Fibroblast of peridontal ligament (primary cell): ENCODE data around the gene CHST15.
A peak's percentile ranks its signal among the peaks of the same experiment; 100 is the strongest.

ENCODE experiments used
- DNase-seq: peaks from one replicate; pipeline ENCODE4 v3.0.0-alpha.2; 2010; ENCODE audit errors: extremely low read depth

The CHST15 gene

GRCh38 chr10:124092860-124093773 is at the start of gene CHST15:
Gene CHST15 (minus strand): TSS chr10:124093598. CDS start chr10:124046212, 47,386 bp downstream.
- peak; percentile 31 for DNase-seq

DNA sequence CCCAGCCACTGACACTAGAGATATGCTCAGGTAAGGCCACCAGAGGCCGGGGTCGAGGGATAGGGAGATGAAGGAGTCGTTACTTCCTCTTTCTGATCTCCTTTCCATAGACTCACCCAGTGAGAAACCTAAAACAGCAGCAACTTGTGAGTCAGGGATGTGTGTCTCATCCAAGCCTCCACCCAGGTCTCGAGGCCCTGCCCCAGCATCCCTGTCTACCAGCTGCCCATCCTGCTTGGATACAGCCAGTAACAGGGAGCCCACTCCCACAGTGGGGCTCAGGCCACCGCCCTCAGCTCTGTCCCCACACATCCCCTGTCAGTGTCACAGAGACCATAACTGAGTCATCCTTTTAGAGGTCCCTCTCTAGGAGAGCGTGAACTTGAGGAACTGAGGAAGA is 49.6 kb upstream of the CHST15 start:
- DNase-seq, result no peak

DNA sequence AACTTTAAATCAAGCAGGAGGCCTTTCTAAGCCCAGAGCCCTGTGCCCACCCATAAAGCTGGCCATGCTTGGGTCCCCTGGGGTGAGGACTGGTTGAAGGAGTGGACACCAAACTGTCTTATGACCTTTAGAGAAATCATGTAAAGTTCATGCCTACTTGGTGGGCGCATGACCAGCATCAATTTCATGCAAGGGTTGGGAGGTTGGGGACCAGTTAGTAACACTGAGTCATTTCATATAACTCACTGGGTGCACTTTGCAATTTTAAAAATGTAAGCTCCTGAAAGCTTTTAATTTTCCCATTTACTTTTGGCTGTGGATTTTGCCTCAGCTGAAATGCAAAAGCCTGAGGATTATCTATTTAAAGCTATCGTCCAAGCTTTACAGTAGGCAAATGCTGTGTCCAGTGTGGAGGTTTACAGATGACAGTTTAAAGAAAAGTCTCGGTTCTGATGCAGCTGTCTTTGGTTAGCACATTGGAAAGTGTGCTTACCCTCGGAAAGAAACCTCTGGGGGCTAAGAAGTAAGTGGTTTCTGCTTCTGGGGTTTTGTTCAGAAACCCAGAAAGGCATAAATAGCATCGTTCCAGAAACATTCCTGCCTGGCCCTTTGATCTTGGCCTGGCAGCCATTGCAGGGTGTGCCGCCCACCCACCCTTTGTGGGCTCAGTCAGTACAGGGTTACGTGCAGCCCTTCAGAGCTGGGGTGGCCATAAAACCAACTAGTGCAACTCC is 48.8 kb upstream of the CHST15 start:
- peak; percentile 59 for DNase-seq

- no peak for DNase-seq
Observed at GRCh38 chr10:124138883-124139348, 45.5 kb upstream of the CHST15 start.

GRCh38 chr10:124138195-124138882 is 44.9 kb upstream of the CHST15 start:
- peak; percentile 29 for DNase-seq

DNA sequence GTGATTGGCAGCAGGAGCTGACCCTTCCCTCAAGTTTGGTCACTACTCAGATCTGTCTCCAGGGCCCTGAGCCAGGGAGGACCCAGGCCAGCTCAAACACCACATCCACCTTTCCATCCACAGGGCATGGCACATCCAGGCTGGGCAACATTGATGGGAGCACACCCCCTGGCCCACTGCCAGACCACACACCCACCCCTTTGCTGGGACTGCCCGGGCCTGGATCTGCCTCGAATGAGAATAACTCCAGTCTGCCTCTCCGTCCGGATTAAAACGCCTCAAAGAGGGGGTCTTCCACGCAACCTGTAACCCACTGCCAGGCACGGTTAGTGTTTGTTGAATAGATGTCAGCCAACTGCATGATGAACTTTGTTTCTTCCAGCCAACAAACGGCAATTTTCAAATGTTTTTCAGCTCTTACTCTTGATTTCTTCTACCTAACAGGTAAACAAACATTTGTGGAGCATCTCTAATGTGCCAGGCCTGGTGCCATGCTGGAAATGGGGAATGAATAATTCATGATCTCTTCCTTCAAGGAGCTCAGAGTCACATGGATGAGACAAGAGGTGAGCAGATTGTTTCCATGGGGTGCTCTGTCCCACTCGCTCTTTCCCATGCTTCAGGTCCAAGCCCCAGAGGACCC is 41.0 kb upstream of the CHST15 start:
- DNase-seq, result no peak

GRCh38 chr10:124132876-124133275 is 39.5 kb upstream of the CHST15 start:
- DNase-seq, result no peak

- DNase-seq, result no peak
Observed at GRCh38 chr10:124132306-124132705, 38.9 kb upstream of the CHST15 start.

DNA sequence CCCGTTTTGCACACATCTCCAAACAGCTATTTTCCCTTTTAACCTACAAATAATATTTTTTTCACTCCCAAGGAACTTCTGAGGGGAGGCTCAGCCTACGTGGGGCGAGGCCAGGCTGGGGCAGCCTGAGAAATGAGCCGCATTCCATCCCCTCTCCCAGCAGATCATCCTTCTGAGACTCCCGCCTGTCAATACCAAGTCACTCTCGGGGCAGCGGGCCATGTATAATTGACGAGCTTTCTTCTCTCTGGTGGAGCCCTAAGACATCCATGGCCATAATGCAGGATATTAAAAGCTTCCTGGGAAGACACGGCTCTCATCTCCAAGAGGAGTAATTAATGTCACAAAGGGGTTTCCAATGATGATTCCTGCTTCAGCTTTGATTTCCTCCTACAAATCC is 37.8 kb upstream of the CHST15 start:
- DNase-seq, result no peak

GRCh38 chr10:124130198-124130900 is 37.0 kb upstream of the CHST15 start:
- no peak for DNase-seq

- DNase-seq, result no peak
Observed at GRCh38 chr10:124129471-124129870, 36.1 kb upstream of the CHST15 start.

- DNase-seq, result no peak
Observed at GRCh38 chr10:124128811-124129145, 35.4 kb upstream of the CHST15 start.

- DNase-seq, result no peak
Observed at GRCh38 chr10:124127965-124128810, 34.8 kb upstream of the CHST15 start.

DNA sequence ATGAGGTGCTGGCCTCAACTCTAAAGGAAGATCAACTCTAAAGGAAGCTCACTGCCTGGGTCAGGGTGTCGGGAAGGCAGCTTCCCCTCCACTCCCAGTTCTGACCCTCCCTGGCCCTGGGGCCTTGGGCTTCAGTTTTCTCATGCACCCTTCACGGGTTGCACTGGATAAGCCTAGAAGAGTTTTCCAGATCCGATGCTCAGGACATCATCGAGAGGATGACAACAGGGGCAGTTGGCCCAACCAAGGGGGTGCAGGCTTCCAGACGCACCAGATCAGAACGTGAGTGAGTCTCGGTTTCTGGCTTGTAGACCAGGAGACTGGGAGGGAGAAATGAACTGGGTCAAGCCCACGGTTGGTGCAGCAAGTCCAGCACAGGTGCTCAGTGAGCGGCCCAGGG is 34.2 kb upstream of the CHST15 start:
- no peak for DNase-seq

- DNase-seq, result no peak
Observed at GRCh38 chr10:124126983-124127385, 33.6 kb upstream of the CHST15 start.

DNA sequence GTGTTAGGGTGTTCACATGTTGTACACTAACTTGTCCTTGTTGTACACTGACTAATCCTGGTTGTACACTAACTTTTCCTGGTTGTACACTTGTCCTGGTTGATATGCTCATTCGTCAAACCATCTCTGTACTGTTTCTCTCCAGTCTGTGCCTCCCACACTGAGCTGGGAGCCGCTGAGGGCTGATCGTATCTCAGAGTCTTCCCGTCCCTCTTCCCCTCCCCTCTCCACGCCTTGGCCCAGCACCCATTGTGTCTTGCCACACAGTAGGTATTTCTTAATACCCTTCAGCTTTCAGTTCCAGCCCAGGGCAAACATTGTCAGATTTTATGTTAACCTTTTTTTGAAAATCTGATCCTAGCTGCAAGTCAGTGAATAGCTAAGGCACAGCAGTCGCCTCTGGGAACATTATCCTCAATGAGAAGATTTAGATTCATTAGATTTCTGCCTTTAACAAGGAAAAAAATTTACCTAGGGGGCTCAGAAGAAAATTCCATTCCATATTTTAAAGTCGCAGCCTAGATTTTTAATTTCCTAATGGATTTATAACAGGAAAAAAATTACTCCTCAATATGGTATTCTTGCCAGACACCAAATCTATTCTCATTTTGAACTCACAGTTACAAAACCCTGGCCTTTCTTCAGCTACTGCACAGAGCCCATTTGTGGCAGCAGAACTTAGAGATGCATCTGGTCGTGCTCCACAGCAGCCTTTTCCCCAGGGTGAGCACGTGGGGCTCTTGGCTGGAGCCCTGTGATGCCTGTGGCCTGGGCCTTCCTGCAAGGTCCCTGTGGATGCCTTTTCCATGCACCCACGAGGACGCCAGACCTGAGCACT is 33.0 kb upstream of the CHST15 start:
- DNase-seq, result no peak

GRCh38 chr10:124125305-124126116 is 32.1 kb upstream of the CHST15 start:
- no peak for DNase-seq

- DNase-seq, result no peak
Observed at GRCh38 chr10:124124769-124125161, 31.4 kb upstream of the CHST15 start.
